HG03521 (cell line): ENCODE results near the gene PTBP1.
"Not testable (repeated sequence)": the region's sequence is repeated elsewhere in the genome, so short reads cannot be mapped to it uniquely, and the experiment has no call there.

Experiments used
- ATAC-seq: cut with Tn5 transposase; IDR thresholded peaks from one replicate; pipeline ENCODE4 v1.9.1; 2021; ENCODE audit warnings: mild to moderate bottlenecking, moderate library complexity; ENCODE audit not compliant: unreplicated experiment

The PTBP1 gene

DNA sequence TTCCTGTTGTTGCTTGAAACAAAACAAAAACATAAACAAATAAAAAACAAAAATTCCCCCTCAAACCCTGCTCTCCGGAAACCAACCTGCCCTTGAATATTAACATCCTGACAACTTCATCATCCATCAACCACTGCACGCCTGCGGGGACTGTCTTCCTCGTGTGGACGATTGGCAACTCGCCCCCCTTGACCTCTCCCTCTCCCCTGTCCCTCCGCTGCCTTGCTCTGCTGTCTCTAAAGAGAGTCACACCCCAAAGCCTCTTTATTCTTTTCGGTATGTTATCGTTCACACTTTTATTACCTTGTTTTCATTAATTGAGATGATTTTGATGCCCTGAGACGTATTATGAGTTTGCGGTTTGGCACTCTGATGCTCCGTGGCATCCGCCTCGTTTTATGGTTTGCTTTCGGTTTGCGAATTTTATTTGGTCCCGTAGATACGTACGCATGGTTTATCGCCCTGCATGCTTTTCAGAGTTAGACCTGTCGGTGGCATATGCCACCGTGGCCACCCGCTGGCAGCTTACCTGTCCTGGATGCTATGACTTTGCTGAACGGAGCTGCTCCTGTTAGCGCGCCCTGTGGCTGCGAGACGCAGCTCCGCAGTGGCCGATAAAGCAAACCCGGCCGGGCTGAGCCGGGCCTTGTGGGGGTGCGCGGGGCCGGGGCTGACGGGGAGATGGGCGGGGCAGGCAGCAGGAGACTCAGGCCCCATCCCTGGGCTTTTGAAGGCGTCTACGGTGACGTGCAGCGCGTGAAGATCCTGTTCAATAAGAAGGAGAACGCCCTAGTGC lies 10.6 kb downstream of the PTBP1 start:
- ATAC-seq, result no peak

DNA sequence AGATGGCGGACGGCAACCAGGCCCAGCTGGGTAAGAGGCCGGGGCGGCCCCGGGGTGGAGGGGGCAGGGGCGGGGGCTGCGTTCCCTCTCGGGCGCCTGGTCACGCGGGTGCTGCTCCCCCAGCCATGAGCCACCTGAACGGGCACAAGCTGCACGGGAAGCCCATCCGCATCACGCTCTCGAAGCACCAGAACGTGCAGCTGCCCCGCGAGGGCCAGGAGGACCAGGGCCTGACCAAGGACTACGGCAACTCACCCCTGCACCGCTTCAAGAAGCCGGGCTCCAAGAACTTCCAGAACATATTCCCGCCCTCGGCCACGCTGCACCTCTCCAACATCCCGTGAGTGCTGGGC lies 11.1 kb downstream of the PTBP1 start:
- no peak for ATAC-seq

GRCh38 chr19:810077-810855 lies 13.0 kb downstream of the PTBP1 start:
- no peak for ATAC-seq

DNA sequence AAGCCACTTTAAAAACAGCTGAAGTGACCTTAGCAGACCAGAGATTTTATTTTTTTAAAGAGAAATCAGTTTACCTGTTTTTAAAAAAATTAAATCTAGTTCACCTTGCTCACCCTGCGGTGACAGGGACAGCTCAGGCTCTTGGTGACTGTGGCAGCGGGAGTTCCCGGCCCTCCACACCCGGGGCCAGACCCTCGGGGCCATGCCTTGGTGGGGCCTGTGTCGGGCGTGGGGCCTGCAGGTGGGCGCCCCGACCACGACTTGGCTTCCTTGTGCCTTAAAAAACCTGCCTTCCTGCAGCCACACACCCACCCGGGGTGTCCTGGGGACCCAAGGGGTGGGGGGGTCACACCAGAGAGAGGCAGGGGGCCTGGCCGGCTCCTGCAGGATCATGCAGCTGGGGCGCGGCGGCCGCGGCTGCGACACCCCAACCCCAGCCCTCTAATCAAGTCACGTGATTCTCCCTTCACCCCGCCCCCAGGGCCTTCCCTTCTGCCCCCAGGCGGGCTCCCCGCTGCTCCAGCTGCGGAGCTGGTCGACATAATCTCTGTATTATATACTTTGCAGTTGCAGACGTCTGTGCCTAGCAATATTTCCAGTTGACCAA lies 13.7 kb downstream of the PTBP1 start:
- no peak for ATAC-seq

GRCh38 chr19:811506-812048 lies 14.3 kb downstream of the PTBP1 start:
- ATAC-seq, result no peak

- no peak for ATAC-seq
Observed at GRCh38 chr19:812049-812746, 14.9 kb downstream of the PTBP1 start.

GRCh38 chr19:812747-813218 lies 15.5 kb downstream of the PTBP1 start:
- no peak for ATAC-seq

GRCh38 chr19:813219-814151 lies 16.2 kb downstream of the PTBP1 start:
- no peak for ATAC-seq

DNA sequence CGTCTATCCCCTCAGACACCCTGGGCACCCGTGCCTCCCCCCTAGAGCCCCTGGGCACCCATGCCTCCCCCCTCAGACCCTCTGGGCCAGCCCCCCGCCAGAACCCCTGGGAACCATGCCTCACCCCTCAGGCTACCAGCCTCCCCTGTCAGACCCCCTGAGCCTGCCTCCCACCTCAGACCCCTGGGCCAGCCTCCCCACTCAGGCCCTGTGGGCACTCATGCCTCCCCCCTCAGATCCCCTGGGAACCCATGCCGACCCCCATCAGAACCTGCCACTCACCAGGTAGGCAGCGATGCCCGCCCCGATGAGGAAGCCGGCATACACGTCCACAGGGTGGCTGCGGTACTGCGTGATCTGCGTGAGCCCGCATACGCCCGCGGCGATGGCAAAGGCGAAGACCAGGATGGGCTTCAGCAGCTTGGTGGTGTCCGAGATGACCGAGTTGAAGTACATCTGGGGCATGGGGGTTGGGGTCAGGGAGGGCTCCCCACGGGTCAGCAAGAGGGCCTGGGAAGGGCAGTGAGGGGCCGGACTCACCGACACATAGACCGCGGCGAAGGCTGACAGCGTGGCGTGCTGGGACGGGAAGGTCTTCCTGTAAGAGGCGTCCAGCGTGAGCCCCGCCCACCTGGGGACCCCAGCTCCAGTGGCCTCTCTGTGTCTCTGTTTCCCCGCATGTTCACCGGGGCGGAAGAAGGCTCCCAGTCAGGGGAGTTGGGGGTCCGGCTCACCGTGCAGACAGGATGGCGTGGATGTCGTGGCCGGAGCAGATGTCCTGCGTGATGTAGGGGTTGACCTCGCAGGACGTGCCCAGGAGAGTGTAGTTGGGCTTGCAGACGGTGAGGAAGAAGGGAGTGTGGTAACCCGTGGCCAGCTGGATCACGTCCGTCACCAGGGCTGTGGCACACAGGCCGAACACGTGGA lies 17.2 kb downstream of the PTBP1 start:
- ATAC-seq, result no peak

DNA sequence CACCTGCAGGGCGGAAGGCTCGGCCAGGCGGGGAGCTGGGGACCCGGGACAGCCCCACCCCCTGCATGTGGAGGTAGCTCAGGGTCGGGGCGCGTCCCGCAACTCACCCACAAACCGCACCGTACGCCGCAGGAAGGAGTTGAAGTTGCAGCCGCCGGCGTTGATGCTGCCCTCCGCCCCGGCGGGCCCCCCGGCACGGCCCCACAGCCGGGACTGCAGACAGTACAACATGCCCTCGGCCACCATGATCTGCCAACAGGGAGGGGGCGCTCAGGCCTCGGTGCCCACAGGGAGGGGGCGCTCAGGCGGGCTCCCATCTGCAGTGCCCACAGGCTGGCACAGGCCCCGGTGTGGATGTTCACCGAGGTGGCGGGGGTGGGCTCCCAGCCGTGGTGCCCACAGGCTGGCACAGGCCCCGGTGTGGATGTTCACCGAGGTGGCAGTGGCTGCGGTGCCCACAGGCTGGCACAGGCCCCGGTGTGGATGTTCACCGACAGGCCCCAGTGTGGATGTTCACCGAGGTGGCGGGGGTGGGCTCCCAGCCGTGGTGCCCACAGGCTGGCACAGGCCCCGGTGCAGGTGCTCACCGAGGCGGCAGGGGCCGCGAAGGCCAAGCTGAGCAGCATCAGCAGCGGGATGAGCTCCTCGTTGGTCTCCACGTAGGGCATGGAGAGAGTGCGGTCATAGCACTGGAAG lies 18.0 kb downstream of the PTBP1 start:
- no peak for ATAC-seq

DNA sequence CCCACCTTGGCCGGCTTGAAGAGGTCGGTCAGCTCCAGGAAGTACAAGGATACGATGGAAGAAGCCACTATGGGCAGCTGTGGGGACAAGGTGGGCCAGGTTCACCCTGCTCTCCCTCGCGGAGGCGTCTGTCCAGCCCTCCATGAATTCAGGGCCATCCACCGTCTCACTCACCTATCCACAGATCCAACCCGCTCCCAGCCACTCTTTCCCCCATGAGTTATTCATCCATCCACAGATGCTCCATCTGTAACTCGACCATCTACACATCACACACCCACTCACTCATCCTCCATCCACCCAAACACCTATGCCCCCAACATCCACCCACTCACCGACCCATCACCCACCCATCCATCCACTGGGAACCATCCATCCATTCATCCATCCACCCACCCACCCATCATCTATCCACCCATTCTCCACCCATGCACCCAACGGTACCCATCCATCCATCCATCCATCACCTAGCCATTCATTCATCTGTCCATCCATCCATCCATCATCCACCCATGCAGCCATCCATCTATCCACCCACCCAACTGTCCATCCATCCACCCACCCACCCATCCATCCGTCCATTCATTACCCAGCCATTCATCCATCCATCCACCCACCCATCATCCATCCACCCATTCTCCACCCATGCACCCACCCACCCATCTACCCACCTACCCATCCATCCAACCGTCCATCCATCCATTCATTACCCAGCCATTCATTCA lies 18.7 kb downstream of the PTBP1 start:
- ATAC-seq, result no peak

DNA sequence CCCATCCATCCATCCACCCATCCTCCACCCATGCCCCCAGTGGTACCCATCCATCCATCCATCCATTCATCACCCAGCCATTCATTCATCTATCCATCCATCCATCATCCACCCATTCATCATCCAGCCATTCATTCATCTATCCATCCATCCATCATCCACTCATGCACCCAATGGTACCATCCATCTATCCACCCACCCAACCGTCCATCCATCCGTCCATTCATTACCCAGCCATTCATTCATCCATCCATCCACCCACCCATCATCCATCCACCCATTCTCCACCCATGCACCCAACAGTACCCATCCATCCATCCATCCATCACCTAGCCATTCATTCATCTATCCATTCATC lies 19.2 kb downstream of the PTBP1 start:
- ATAC-seq, result no peak

DNA sequence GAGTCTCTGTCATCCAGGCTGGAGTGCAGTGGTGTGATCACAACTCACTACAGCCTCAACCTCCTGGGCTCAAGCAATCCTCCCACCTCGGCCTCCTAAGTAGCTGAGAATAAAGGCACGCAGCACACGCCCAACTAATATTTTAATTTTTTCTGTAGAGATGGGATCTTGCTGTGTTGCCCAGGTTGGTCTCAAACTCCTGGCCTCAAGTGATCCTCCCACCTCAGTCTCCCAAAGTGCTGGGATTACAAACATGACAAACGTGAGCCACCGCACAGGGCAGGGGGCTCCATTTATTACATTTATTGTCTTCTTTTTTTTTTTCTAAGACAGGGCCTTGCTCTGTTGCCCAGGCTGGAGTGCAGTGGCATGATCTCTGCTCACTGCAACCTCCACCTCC lies 23.0 kb downstream of the PTBP1 start:
- ATAC-seq, result not testable (repeated sequence)

- ATAC-seq, result no peak
Observed at GRCh38 chr19:821231-821824, 24.1 kb downstream of the PTBP1 start.

DNA sequence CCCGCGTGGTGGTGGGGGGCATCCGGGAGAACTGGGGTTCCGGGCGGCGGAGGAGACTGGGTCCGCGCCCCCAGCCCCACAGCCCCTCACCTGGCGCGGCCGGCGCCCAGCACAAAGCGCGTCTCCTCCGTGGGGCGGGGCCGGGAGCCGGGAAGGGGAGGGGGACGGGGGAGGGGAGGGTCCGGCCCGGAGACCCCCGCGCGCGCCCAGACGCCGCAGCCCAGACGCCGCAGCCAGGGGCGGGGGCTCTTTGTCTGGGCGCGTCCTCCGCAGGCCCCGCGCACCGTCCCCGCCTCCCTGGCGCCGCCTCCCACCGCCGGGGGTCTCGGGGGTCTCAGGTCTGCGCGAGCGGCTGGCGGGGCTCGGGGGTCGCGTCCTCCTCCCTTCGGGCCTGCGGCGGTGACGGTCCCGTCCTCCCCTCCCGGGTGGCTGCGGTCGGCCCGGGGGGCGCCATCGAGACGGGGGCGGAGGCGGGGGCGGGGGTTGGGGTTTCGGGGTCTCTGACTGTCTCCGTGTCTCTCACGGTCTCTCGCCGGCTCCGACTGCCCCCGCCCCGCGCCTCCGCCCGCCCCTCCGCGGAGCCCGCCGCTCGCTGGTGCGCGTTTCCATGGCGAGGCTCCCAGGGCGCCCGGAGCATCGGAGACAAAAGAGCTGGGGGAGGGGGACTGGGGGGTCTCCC lies 24.7 kb downstream of the PTBP1 start, which contains the start of gene PLPPR3:
PLPPR3 (minus strand) TSS at position 131 of the 679 bp plus-strand sequence. CDS start 396 bp downstream, outside the sequence.
- ATAC-seq, result no peak

DNA sequence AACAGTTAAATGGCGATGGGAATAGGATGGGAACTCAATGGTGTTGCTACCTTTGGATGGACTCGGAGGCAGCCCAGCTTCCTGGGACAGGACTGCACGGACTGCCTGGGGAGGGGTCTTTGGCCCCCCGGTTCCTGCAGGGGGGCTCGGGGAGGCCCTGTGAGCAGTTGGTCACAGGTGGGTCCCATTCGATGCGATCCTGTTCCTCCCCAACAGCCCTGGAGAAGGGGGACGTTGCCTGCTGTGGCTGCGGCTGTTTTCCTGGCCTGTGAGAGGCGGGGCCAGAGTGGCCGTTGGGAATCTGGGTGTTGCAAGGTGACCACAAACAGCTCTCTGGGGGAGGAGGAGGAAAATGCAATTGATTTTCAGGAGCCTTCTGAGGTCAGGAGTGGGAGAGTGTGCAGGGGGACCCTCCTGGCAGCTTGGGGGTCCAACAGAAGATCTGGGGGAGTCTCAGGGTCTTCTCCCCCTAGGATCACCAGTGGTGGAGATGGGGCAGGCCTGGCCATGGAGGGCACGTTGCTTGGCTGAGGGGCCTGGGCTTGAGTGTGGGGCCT lies 26.4 kb downstream of the PTBP1 start:
- ATAC-seq, result no peak
